Measurements from ENCODE around the gene MYOD1. TPM values are rescaled to one million over a fixed set of nuclear protein-coding genes. Genes with fewer than 3 reads are reported as not detected.

MYOD1 gene
- total RNA-seq, 4 donors from 2014 or later, result not detected

DNA sequence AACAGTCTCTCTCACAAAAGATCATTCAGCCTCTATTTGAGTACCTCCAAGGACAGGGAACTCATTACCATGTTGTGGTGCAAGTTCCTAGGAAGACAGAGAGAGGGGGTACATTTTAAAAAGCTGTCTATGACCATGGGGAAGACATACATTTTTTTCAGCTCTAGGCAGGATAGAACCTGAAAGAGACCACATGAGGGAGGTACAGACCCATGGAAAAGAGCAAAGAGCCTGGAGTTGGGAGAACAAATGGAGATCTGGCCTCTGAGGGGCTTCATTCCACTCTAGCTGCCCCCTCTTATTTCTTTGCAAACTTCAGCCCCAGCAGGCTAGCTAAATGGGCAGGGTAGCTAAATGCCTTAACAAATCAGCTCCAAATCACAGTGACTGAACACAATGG, 51.5 kb downstream of the MYOD1 start:
- TF ChIP-seq, protein P1, sequence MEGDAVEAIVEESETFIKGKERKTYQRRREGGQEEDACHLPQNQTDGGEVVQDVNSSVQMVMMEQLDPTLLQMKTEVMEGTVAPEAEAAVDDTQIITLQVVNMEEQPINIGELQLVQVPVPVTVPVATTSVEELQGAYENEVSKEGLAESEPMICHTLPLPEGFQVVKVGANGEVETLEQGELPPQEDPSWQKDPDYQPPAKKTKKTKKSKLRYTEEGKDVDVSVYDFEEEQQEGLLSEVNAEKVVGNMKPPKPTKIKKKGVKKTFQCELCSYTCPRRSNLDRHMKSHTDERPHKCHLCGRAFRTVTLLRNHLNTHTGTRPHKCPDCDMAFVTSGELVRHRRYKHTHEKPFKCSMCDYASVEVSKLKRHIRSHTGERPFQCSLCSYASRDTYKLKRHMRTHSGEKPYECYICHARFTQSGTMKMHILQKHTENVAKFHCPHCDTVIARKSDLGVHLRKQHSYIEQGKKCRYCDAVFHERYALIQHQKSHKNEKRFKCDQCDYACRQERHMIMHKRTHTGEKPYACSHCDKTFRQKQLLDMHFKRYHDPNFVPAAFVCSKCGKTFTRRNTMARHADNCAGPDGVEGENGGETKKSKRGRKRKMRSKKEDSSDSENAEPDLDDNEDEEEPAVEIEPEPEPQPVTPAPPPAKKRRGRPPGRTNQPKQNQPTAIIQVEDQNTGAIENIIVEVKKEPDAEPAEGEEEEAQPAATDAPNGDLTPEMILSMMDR (IDR thresholded peaks at IDR 0.05), result no peak
- DNase-seq (ENCODE audit: low spot score) (no peak), ATAC-seq (ENCODE audit: low FRiP score) (no peak)

DNA sequence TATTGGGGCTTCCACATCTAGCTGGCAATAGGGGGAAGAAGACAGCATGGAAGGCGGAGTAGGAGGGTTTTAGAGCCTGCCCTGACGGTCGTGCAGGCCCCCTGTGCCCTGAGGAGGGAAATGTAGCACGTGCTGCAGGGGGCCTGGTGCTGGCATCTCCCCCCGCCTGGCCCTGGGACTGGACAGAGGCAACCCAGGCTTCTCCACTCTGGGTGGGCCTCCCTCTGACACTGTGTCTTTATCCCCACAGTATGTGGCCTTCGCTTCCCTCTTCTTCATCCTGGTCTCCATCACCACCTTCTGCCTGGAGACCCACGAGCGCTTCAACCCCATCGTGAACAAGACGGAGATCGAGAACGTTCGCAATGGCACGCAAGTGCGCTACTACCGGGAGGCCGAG, 52.0 kb downstream of the MYOD1 start:
- TF ChIP-seq, protein P1 (IDR thresholded peaks at IDR 0.05), result no peak
- DNase-seq (ENCODE audit: low spot score) (no peak), ATAC-seq (ENCODE audit: low FRiP score) (no peak)

Other genes starting within 250 kb of the MYOD1 start
- gene ABCC8, start 242.7 kb upstream of the MYOD1 start, total RNA-seq, result 1 to 10 TPM in 1 of 4 donors, under 1 TPM in 1, not detected in 2; 0.38 to 2.2 TPM
- gene USH1C, start 175.2 kb upstream of the MYOD1 start, total RNA-seq, result under 1 TPM in 1 of 4 donors, not detected in 3; 0.19 TPM
- not detected for gene OTOG, start 172.3 kb upstream of the MYOD1 start, total RNA-seq
- gene KCNC1, start 15.2 kb downstream of the MYOD1 start, total RNA-seq, result not detected